Neutrophil (primary cell): ENCODE results near the gene OXLD1.

Experiments used
- H3K27ac ChIP-seq: fragments of 200-600 bp; sonication (generic); 2 replicates; pipeline ENCODE4 v1.5.1; 2016; ENCODE audit warnings: mild to moderate bottlenecking, moderate library complexity
- H3K27me3 ChIP-seq: fragments of 200-600 bp; sonication (generic); 2 replicates; pipeline ENCODE4 v1.6.0; 2016; ENCODE audit warnings: mild to moderate bottlenecking
- H3K36me3 ChIP-seq: fragments of 200-600 bp; sonication (generic); 2 replicates; pipeline ENCODE4 v1.5.1; 2017
- H3K4me1 ChIP-seq, 2 experiments: fragments of 200-600 bp in 1 of 2; sonication (generic) in 1 of 2; 1 replicate in 1 of 2; 2 replicates in 1 of 2; pipeline versions ENCODE4 v1.5.1 to v1.6.1; 2013 to 2016; ENCODE audit warnings: low read depth in 1 of 2, low read length in 1 of 2, mild to moderate bottlenecking in 1 of 2, moderate library complexity in 1 of 2; ENCODE audit not compliant: control insufficient read depth in 1 of 2, insufficient read depth in 1 of 2
- H3K4me3 ChIP-seq, 2 experiments: fragments of 200-600 bp in 1 of 2; sonication (generic) in 1 of 2; 1 replicate in 1 of 2; 2 replicates in 1 of 2; pipeline ENCODE4 v1.5.1; 2013 to 2016; ENCODE audit warnings: low read depth in 1 of 2, low read length in 1 of 2, mild to moderate bottlenecking in 1 of 2, moderate library complexity in 1 of 2
- H3K9me3 ChIP-seq: fragments of 200-600 bp; sonication (generic); 2 replicates; pipeline ENCODE4 v1.5.1; 2016
- CTCF ChIP-seq: fragments of 200-600 bp; sonication (generic); IDR thresholded peaks from 2 replicates; pipeline ENCODE4 v1.5.1; 2016; ENCODE audit warnings: antibody characterized with exemption

Gene OXLD1

GRCh38 chr17:81647640-81648012, 18.8 kb downstream of the OXLD1 start:
- H3K27ac ChIP-seq, result no peak overlapping the region

DNA sequence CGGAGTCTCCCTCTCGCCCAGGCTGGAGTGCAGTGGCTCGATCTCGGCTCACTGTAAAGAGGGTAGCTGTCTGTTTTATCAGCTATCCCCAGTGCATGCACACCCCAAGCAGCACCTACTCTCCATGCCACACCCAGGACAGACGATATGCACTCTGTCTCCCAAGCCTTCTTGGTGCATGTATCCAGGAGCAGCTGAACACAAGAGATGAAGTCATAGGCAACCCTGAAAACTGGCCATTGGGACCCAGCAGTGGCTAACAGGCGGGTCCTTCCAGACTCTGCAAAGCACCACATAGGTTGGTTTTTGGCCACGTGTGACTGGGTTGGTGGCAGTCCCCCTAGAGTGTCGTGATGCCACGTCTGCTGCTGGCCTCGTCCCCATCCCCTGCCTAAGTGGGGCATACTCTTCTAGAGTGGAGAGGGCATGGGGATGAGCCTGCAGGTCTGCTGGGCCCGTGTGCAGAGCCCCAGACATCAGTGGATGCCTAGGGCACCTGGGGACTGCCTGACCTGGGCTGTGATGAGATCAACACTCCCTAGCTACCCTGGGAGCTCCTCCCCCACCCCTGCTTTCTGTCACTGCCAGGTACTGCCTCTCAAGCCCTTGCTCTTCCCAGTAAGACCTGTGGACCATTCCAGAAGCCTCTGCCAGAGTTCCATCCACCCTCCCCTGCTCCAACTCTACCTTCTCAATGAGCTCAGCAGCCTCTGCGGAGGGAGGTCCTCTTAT, 19.4 kb downstream of the OXLD1 start:
- H3K4me3 ChIP-seq, result no peak overlapping the region
- peaks cover 56% of the 10 kb centered on the region for H3K27me3 ChIP-seq
- H3K36me3 ChIP-seq, result no peaks in the 10 kb centered on the region
- no peak for TF ChIP-seq CTCF
- no peaks in the 10 kb centered on the region for H3K4me1 ChIP-seq
- no peak overlapping the region for H3K27ac ChIP-seq
- peaks cover 7% of the 10 kb centered on the region for H3K9me3 ChIP-seq

More at GRCh38 chr17:81647640-81648012, 18.8 kb downstream of the OXLD1 start:
- Histone ChIP-seq H3K36me3 (no peaks in the 10 kb centered on the region), H3K9me3 (peaks cover 7% of the 10 kb centered on the region), H3K4me1 (no peaks in the 10 kb centered on the region), H3K27me3 (peaks cover 56% of the 10 kb centered on the region), H3K4me3 (no peak overlapping the region)
- TF ChIP-seq CTCF, result no peak

DNA sequence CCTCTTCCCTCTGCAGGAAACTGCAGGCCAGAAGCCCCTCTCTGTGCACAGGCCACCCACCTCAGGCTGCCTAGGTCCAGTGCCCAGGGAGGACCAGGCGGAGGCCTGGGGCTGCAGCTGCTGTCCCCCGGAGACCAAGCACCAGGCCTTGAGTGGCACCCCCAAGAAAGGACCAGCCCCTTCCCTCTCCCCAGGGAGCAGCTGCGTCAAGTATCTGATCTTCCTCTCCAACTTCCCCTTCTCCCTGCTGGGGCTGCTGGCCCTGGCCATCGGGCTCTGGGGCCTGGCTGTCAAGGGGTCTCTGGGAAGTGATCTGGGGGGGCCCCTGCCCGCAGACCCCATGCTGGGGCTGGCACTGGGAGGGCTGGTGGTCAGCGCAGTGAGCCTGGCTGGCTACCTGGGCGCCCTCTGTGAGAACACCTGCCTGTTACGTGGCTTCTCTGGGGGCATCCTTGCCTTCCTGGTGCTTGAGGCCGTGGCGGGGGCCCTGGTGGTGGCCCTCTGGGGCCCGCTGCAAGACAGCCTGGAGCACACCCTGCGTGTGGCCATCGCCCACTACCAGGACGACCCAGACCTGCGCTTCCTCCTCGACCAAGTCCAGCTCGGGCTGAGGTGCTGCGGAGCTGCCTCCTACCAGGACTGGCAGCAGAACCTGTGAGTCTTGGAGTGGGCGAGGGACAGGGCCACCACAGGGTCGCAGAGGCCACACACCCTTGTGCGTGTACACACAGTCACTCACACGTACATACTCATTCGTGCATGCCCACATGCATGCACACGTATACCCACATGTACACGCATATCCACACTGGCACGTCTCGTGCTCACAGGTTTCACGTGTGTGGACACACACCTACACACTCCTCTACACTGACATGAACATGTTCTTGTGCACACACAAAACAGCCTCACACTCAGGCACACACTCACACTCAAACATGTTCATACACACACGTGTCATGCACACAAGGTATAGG, 21.1 kb downstream of the OXLD1 start:
- Histone ChIP-seq H3K27me3 (peaks cover 49% of the 10 kb centered on the region), H3K4me1 (no peaks in the 10 kb centered on the region), H3K36me3 (no peaks in the 10 kb centered on the region), H3K4me3 (no peak overlapping the region), H3K27ac (no peak overlapping the region), H3K9me3 (peaks cover 7% of the 10 kb centered on the region)
- no peak for TF ChIP-seq CTCF

- Histone ChIP-seq H3K9me3 (peaks cover 7% of the 10 kb centered on the region), H3K36me3 (no peaks in the 10 kb centered on the region), H3K27me3 (peaks cover 41% of the 10 kb centered on the region), H3K4me1 (no peaks in the 10 kb centered on the region), H3K27ac (no peak overlapping the region), H3K4me3 (no peak overlapping the region)
- no peak for TF ChIP-seq CTCF
Measured at GRCh38 chr17:81644496-81644895, 21.9 kb downstream of the OXLD1 start.

DNA sequence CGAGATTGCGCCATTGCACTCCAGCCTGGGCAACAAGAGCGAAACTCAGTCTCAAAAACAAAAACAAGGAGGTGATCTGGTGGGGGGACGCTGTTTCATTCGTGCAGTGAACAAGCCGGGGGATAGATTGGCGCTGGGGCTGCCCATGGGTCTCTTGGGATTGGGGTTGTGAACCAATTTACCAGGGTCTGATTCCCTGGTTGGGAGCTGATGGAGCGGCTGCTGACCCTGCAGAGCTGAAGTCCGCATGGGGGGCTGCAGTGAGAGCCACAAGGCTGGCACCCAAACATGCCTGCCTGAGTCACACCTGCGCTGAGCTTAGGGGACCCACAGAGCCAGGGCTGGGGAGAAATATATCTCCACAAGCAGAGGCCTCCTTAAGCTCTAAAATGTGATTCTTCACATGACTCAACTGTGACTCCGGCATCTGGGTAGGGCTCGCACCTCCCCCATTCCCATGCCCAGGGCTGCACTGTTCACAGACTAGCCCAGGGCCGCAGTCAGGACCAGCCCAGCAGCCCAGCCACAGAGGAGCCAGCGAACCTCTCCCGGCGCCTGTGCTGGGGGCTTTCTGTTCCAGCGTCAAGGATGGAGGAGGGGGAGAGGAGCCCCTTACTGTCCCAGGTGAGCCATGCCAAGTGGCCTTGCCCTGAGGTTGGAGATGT, 24.4 kb downstream of the OXLD1 start:
- H3K36me3 ChIP-seq, result no peaks in the 10 kb centered on the region
- H3K4me1 ChIP-seq, result peaks cover 5 to 6% of the 10 kb centered on the region in 2 experiments
- no peak overlapping the region for H3K27ac ChIP-seq
- no peaks in the 10 kb centered on the region for H3K9me3 ChIP-seq
- peaks cover 19% of the 10 kb centered on the region for H3K27me3 ChIP-seq
- TF ChIP-seq CTCF, result no peak
- H3K4me3 ChIP-seq, result no peak overlapping the region
